Kidney glomerular epithelial cell (primary cell): ENCODE measurements around the gene CPLX1.

Experiments used
- DNase-seq: peaks from one replicate; lab custom pipeline; 2025; lab: John Stamatoyannopoulos, UW

CPLX1 gene

GRCh38 chr4:832536-832935 lies 6.6 kb upstream of the CPLX1 start:
- no peak for DNase-seq

DNA sequence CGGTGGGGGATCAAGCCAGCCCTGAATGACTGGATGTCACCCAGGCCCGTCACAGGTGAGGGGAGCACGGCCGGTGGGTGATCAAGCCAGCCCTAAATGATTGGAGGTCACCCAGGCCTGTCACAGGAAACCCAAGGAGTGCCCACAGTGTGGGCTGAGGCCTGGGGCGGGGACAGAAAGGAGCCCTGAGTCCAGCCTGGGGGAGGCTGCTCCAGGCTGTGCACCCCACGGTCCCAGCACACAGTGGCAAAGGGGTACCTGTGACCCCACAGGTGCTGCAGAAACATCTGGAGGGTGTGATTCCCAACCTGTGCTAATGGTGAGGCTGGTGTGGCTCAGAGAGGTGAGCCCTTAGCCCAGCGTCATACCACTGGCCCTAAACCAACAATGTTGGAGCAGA lies 6.2 kb upstream of the CPLX1 start:
- DNase-seq, result no peak

GRCh38 chr4:831483-831805 lies 5.5 kb upstream of the CPLX1 start:
- DNase-seq, result no peak

DNA sequence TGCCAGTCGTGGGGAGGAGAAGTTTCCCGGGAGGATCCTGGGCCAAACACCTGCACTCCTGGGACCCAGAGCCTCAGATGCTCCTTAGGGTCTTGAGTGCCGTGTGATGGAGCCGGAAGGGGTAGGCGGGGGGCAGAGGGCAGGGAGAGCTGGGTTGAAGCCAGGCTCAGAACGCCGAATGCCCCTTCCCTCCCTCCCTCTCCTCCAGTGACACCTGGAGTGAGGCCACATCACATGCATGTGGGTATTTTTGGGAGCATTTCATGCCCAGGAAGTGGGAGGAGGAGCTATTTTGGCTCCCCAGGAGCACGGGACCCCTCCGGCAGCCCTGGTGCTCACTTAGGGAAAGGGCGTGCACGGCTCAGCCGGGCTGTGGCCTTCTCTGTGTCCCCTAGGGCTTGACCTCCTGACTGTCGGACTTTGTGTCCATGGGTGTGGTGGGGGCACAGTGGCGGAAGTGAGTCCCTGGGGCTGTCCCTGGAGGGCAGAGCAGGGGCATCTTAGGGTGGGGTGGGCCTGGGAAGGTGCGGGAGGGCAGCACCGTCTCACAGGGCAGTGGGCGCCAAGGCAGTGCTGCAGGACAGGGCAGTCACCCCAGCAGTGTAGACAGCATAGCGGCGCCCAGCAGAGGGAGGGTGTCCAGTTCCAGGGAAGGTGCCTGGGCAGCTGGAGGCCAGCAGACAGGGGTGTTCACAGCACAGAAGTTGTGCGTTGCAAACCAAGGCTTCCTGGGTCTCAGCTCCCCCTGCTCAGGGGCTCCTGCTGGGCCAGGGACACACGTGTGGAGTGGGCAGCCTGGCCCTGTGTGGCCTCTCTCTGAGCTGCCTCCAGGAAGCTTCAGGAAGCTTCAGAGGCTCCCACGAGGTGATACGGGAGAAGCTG lies 4.9 kb upstream of the CPLX1 start:
- DNase-seq, result no peak

GRCh38 chr4:829761-830600 lies 4.1 kb upstream of the CPLX1 start:
- no peak for DNase-seq

- DNase-seq, result no peak
Observed at GRCh38 chr4:829291-829690, 3.4 kb upstream of the CPLX1 start.

DNA sequence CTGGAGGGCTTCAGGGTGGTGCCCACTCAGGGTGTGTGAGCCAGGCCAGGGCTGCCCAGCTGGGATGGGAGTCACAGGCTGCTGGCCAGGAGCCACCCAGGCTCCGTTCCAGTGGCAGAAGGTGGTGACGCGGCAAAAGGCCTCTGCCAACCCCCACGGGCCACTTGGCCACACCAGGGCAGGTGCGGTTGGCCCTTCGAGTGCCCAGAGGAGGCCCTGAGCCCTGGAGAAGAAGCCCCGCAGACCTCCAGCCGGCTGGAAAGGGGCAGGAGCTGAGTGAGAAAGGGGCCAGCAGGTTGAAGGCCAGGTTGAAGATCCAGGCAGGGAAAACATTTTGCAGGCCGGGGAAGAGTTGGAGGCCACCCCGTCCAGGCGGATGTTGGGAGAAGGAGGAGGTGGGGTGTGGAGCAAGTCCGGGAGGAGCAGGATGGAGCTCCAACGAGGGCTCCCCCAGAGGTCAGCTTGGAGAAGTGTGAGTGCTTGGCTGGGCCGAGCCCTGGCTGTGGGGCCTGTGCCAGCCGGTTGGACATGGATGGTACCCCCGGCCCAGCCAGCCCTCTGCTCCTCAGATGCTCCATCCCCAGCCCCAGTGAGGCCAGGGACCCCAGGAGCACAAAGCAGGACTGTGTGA lies 2.8 kb upstream of the CPLX1 start:
- no peak for DNase-seq

DNA sequence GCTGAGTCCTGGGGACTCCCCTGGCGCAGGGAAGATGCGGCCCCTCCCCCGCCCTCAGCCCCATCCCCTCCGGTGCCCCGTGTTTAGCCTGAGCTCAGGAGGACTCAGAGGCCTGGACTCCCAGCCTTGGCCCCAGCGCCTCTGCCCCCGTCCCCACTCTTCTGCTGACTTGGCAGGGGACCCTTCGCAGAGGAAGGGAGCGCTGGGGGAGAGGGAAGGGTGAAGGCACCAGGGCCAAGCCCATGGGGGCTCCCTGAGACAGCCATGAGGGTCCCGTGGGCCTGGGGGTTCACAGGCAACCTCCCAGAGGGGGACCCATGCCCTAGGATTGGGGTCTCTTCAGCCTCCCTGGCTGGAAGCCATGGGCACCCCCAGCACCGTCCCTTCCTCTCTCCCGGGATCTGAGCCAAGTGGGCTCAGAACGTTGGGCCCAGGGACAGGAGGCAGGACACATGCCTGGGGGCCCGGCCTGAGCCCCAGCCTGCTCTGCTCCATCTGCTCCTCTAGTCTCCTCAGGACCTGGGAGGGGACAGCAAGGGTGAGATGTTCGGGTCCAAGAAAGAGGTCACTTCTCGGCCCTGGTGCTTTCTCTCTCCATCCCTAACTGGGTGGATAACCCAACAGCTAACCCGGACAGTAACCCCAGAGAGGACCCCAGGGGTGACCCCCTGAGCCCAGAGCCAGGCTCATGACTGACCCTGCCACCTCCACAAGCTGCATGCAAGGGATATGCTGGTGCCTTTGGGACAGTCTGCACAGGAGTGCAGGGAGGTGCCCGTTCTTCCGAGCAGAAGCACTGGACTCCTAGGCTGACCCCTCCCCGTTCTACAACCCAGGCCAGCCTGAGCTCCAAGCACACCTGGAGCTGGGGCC lies 1.5 kb upstream of the CPLX1 start:
- no peak for DNase-seq

GRCh38 chr4:826508-827208 lies 729 bp upstream of the CPLX1 start:
- no peak for DNase-seq

GRCh38 chr4:825063-825970 lies 612 bp downstream of the CPLX1 start:
- DNase-seq, result no peak

DNA sequence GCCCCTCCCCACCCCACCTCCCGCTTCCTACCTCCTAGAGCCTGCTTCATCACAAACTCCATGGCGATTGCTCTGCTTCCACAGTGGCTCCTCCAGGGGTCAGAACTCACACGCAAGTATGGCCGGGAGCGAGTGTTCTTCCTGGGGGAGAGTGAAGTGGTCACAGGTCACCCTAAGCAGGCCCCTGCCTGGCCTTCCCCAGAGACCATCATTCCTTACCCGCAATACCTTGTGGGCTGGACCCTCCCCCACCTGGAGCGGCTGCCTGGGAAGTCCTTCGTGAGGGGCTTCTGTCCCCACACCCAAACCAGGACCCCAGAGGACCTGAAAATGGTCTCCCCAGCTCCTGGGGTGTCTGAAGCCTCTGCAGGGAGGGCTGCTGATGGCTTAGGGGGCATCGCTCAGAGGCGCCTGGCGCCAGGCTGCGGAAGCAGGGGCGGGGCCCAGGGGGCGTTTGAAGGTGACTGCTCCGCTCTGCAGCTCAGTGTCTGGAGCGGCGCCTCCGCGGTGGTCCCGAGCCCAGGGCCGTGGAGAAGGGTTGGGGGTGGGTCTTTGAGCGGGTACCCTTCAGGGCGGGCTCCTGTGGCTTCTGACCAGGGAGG lies 1.4 kb downstream of the CPLX1 start:
- no peak for DNase-seq

- no peak for DNase-seq
Observed at GRCh38 chr4:823761-824460, 2.0 kb downstream of the CPLX1 start.

DNA sequence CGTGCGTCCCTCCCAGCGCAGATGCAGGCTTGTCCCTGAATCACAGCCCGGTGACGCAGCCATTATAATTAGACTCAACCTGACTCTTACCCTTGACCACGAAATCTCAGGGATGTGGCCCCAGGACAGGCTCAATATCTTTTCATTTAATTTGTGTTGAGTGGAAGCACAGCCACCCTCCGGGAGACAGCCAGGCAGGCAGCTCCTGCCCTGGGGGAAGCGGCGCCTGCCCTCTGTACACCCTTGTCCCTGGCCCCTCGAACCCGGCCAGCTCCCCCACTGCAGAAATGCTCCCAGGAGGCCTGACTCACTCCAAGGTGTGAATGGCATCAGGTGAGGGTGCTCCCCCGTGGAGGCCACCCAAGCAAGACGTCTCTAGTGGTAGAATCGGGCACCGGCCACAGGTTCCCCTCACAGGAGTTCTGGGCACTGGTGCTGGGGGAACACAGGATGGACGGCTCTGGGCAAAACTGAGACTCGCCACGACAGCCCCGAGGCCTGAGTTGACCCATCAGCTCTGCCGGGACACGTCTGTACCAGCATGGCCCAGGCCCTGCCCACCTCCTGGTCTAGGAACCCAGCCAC lies 2.7 kb downstream of the CPLX1 start:
- no peak for DNase-seq

GRCh38 chr4:822361-823175 lies 3.4 kb downstream of the CPLX1 start:
- DNase-seq, result no peak

DNA sequence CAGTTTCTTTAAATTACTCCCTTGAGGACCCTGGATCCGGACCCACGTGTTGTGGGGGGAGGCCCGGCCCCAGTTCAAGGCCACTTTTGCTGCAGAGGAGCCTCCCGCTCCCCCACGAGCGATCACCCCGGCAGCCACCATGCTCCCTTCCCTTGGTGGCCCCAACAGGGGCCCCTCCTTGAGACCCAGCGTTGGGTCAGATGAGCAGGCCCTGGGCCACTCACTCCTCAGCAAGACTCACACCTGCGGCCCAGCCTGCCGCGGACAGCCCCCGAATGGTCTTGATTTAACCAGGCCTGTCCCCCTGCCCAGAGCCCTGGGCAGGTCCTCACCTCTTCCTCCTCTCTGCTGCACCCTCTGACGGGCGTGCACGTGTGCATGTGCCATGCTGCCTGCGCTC lies 4.3 kb downstream of the CPLX1 start:
- no peak for DNase-seq

DNA sequence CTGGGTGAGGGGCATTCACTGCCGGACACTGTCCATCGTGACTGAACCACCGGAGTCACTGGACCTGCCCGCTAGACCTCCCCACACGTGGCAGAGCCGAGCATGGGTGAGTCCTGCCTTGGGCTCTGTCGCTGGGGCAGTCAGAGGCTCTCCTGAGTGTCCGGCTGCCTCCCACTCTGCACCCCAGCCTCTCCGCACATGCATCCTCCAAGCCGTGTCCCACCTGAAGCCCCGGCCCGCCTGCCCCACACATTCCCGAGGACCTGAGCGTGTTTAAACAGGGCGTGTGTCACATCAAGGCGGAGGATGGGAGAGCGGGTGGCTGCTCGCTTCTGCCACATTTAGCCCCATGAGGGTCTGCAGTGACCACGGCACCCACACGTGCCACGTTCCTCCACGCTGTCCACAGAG lies 4.7 kb downstream of the CPLX1 start:
- DNase-seq, result no peak

DNA sequence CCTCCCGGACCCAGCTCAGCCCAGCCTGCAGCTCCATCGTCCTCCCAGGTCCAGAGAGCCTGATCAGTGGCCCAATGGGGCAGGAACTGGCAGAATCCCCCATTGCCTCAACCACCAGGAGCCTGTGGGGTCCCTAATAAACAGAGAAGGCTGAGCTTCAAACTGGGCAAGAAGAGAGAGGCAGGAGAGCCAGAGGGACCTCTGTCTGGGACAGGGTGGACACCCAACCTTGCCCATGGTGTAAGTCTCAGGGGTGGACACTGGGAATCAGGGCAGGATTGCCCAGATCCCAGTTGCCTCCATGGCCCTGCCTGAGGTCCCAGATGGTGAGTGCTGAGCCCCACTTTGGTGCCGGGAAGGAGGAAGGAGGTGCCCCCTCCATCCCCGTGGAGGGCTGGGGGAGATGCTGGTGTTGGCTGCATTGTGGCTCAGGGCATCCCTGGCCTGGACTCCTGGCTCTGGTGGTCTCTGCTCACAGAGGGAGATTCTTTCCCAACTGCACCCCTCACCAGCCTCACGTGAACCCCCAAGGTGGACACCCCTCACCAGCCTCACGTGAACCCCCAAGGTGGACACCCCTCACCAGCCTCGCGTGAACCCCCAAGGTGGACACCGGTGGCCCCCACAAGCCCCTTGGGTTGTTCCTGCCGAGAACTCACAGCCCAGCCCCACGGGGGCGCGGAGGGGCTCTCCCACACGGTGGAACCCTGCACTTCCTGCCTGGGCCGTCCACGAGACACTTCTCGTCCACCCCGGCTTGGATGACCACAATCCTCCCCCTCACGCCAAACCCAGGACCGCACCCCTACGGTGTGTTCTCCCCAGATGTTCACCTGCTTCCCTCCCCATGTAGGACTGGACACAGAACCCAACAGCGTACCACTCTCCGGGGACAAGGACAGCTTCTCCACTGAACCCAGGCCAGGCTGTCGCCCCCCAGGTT lies 5.4 kb downstream of the CPLX1 start:
- DNase-seq, result no peak
